Astrocyte of the cerebellum (primary cell): Measurements from ENCODE around the gene NFATC2IP.
"Not testable (repeated sequence)": the region's sequence is repeated elsewhere in the genome, so short reads cannot be mapped to it uniquely, and the experiment has no call there.

ENCODE experiments used
- DNase-seq: peaks from one replicate; pipeline ENCODE4 v3.0.0-alpha.2; 2011; ENCODE audit warnings: low read depth
- H3K4me3 ChIP-seq: 2 replicates; pipeline ENCODE4 v1.5.1; 2011; ENCODE audit warnings: mild to moderate bottlenecking, low read depth, low read length, moderate library complexity
- CTCF ChIP-seq: IDR thresholded peaks from 2 replicates; pipeline ENCODE4 v1.5.1; 2012; ENCODE audit warnings: low read length, low read depth, moderate library complexity, mild to moderate bottlenecking; ENCODE audit errors: missing control alignments
- in situ Hi-C: cut with HindIII; loops from 2 replicates; pipeline ENCODE4 v1.10.0; 2017; ENCODE audit warnings: low sequenced_read_pairs

The NFATC2IP gene

GRCh38 chr16:28977703-28978662, 27.2 kb downstream of the NFATC2IP start:
- in situ Hi-C loops, result no loop called here
- DNase-seq, result no peak
- TF ChIP-seq CTCF, result peak; percentile 44
- no peak overlapping the region for H3K4me3 ChIP-seq

- DNase-seq, in situ Hi-C loops, H3K4me3 ChIP-seq: not testable (repeated sequence)
These were observed 29.6 kb downstream of the NFATC2IP start for GRCh38 chr16:28980330-28980729.

- H3K4me3 ChIP-seq, result no peak overlapping the region
- TF ChIP-seq CTCF, result no peak
- in situ Hi-C loops, result no loop called here
- DNase-seq, result no peak
These were observed 30.2 kb downstream of the NFATC2IP start for GRCh38 chr16:28980929-28981328.

- in situ Hi-C loops, result no loop called here
- DNase-seq, result no peak
- TF ChIP-seq CTCF, result peak; percentile 56
These were observed 30.8 kb downstream of the NFATC2IP start for GRCh38 chr16:28981517-28981916.

GRCh38 chr16:28982418-28982817, 31.7 kb downstream of the NFATC2IP start:
- DNase-seq, result no peak
- in situ Hi-C loops, result no loop called here
- TF ChIP-seq CTCF, result no peak
- H3K4me3 ChIP-seq, result no peak overlapping the region

More at GRCh38 chr16:28981517-28981916, 30.8 kb downstream of the NFATC2IP start:
- H3K4me3 ChIP-seq, result no peak overlapping the region

GRCh38 chr16:28982949-28983348, 32.2 kb downstream of the NFATC2IP start:
- DNase-seq, result no peak
- in situ Hi-C loops, result no loop called here
- no peak for TF ChIP-seq CTCF
- H3K4me3 ChIP-seq, result no peak overlapping the region

GRCh38 chr16:28983644-28984043, 32.9 kb downstream of the NFATC2IP start:
- no peak for DNase-seq
- no peak for TF ChIP-seq CTCF
- no peak overlapping the region for H3K4me3 ChIP-seq
- in situ Hi-C loops, result no loop called here
